DOHH2 (cell line): ENCODE data around the gene OTUD7B.

Experiments used
- H3F3A ChIP-seq: fragments of 200-600 bp; sonication (generic), shearing (Covaris generic); 2 replicates; pipeline ENCODE4 v1.6.0; 2016; ENCODE audit warnings: antibody characterized with exemption, mild to moderate bottlenecking; ENCODE audit not compliant: control insufficient read depth, insufficient read depth
- H3K27ac ChIP-seq: fragments of 200-600 bp; sonication (generic); 2 replicates; pipeline ENCODE4 v1.5.1; 2014; ENCODE audit warnings: low read depth, mild to moderate bottlenecking, low read length, moderate library complexity
- H3K27me3 ChIP-seq: fragments of 200-600 bp; sonication (generic); 2 replicates; pipeline ENCODE4 v1.6.1; 2014; ENCODE audit warnings: mild to moderate bottlenecking, low read length, mixed read lengths; ENCODE audit not compliant: control insufficient read depth
- H3K36me3 ChIP-seq: fragments of 200-600 bp; sonication (generic); 2 replicates; pipeline ENCODE4 v1.6.1; 2014; ENCODE audit warnings: mild to moderate bottlenecking, low read length, moderate library complexity, mixed read lengths; ENCODE audit not compliant: control insufficient read depth
- H3K4me1 ChIP-seq: fragments of 200-600 bp; sonication (generic); 2 replicates; pipeline ENCODE4 v1.6.1; 2014; ENCODE audit warnings: mild to moderate bottlenecking, low read length, mixed read lengths; ENCODE audit not compliant: control insufficient read depth
- H3K4me2 ChIP-seq: fragments of 200-600 bp; sonication (generic); 2 replicates; pipeline ENCODE4 v1.6.0; 2014; ENCODE audit warnings: mild to moderate bottlenecking, low read length, moderate library complexity
- H3K4me3 ChIP-seq: fragments of 200-600 bp; sonication (generic); 2 replicates; pipeline ENCODE4 v1.5.1; 2014; ENCODE audit warnings: mild to moderate bottlenecking, low read length, mixed read lengths
- H3K79me2 ChIP-seq: fragments of 200-600 bp; sonication (generic); 2 replicates; pipeline ENCODE4 v1.6.1; 2014; ENCODE audit warnings: mild to moderate bottlenecking, low read length, mixed read lengths; ENCODE audit not compliant: control insufficient read depth
- H3K9me2 ChIP-seq: fragments of 200-600 bp; sonication (generic); replicated peaks from 2 replicates; pipeline ENCODE4 v1.6.1; 2014; ENCODE audit warnings: mild to moderate bottlenecking, low read length, mixed read lengths; ENCODE audit not compliant: control insufficient read depth
- H3K9me3 ChIP-seq: fragments of 200-600 bp; sonication (generic); 2 replicates; pipeline ENCODE4 v1.6.1; 2014; ENCODE audit warnings: antibody characterized with exemption, low read length, mixed read lengths; ENCODE audit not compliant: control insufficient read depth, insufficient read depth
- H4K20me1 ChIP-seq: fragments of 200-600 bp; sonication (generic); 2 replicates; pipeline ENCODE4 v1.6.0; 2014; ENCODE audit warnings: low read depth, mild to moderate bottlenecking, antibody characterized with exemption, low read length, moderate library complexity; ENCODE audit not compliant: control insufficient read depth, insufficient read depth
- EZH2phosphoT487 ChIP-seq: fragments of 200-600 bp; sonication (generic); IDR thresholded peaks from 2 replicates; pipeline ENCODE4 v1.6.1; 2017; ENCODE audit warnings: borderline replicate concordance, mild to moderate bottlenecking, antibody characterized with exemption, low read length, moderate library complexity, mixed read lengths
- TF ChIP-seq, protein P1 (sequence below): fragments of 200-600 bp; sonication (generic); IDR thresholded peaks from one replicate; pipeline ENCODE4 v1.5.1; 2014; ENCODE audit warnings: antibody characterized with exemption, mild to moderate bottlenecking, low read depth, low read length; ENCODE audit not compliant: poor library complexity, severe bottlenecking

Gene OTUD7B

DNA sequence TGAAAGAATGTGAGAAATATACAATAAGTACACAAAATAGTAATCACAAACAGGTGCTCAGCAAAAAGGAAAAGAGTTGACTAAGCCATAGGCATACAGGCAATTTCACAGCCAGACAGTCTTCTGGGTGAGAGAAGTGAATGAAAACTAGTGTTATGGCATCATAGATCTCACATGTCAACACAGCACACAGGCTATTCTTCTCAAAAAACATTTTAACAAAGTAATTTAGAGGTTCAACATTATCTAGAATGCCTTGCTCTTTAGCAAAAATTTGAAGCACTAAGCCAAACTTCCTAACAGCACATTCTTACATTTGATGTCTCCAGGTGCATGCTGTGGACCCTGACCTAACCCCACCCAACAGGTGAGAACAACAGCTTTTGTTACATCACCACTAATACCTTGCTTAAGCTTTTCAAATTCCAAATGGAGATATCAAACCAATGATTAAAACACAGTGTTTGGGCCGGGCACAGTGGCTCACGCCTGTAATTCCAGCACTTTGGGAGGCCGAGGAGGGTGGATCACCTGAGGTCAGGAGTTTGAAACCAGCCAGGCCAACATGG, 30.5 kb downstream of the OTUD7B start:
- Histone ChIP-seq H3K9me2 (no peaks in the 10 kb centered on the region), H3K4me1 (no peaks in the 10 kb centered on the region), H3K27me3 (peaks cover 33% of the 10 kb centered on the region), H3F3A (no peaks in the 10 kb centered on the region), H3K79me2 (no peaks in the 10 kb centered on the region), H3K4me3 (no peak overlapping the region), H3K9me3 (no peaks in the 10 kb centered on the region), H3K4me2 (no peak overlapping the region), H3K36me3 (no peaks in the 10 kb centered on the region), H4K20me1 (no peaks in the 10 kb centered on the region; the same call in 1 of the 2 replicates), H3K27ac (no peak overlapping the region)
- no peak for TF ChIP-seq EZH2phosphoT487
- TF ChIP-seq, protein P1, sequence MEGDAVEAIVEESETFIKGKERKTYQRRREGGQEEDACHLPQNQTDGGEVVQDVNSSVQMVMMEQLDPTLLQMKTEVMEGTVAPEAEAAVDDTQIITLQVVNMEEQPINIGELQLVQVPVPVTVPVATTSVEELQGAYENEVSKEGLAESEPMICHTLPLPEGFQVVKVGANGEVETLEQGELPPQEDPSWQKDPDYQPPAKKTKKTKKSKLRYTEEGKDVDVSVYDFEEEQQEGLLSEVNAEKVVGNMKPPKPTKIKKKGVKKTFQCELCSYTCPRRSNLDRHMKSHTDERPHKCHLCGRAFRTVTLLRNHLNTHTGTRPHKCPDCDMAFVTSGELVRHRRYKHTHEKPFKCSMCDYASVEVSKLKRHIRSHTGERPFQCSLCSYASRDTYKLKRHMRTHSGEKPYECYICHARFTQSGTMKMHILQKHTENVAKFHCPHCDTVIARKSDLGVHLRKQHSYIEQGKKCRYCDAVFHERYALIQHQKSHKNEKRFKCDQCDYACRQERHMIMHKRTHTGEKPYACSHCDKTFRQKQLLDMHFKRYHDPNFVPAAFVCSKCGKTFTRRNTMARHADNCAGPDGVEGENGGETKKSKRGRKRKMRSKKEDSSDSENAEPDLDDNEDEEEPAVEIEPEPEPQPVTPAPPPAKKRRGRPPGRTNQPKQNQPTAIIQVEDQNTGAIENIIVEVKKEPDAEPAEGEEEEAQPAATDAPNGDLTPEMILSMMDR, result no peak

DNA sequence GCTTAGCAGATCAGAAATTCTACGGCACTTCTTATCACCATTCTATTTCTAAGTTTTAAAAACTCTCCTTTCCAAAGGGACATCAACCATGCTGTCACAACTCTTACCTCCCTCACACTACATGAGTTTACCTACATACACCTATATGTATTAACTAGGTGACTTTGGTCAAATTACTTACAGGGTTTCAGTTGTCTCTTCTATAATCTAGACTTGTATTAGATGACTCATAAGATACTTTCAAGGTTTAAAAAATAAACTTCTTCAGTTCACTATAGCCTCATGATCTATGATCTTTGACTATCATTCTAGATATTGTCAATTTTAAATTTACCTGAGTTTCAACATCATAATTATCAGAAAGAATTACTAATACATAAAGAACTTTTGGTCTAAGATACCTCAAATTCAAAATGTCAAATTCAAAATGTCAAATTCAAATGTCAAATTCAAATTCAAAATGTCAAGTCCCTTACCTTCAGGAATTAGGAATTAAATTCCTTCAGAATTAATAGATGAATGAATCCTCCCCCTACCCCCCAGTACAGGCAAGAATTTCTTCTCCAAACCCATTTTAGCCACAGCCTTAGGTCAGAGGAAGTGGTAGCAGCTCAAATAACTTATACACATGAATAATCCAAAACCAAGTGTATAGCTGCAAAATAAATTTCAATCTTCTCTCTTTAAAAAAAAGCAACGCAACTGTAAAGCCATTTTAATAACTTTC, 31.1 kb downstream of the OTUD7B start:
- Histone ChIP-seq H3K9me2 (no peaks in the 10 kb centered on the region), H3K27me3 (peaks cover 27% of the 10 kb centered on the region), H3K36me3 (no peaks in the 10 kb centered on the region), H3K4me3 (no peak overlapping the region), H3F3A (no peaks in the 10 kb centered on the region), H3K4me1 (no peaks in the 10 kb centered on the region), H3K79me2 (no peaks in the 10 kb centered on the region), H4K20me1 (no peaks in the 10 kb centered on the region; the same call in 1 of the 2 replicates), H3K27ac (no peak overlapping the region), H3K9me3 (no peaks in the 10 kb centered on the region), H3K4me2 (no peak overlapping the region)
- TF ChIP-seq, protein P1, result no peak
- no peak for TF ChIP-seq EZH2phosphoT487

DNA sequence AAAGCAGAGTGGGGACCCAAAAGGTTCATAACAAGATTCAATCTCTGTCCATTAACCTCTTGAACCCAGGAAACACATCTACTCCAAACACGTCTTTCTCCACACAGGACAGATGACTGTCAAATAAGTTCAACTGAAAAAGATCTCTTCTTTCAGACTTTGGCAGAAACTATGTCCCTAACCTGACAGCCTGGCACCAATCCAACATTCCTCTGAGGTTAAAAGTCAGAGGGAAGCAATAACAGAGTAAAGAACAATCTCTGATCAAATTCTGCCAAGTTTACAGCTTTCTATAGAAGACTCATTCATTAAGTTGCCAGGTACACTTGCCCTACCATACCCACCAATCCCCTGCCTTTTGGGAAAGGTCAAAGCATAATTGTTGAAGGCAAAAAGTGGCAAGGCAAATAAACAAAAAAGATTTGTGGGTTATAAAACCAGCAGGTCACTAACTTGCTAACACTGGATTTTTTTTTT, 31.9 kb downstream of the OTUD7B start:
- no peaks in the 10 kb centered on the region; the same call in 1 of the 2 replicates for H4K20me1 ChIP-seq
- H3K4me1 ChIP-seq, result no peaks in the 10 kb centered on the region
- H3F3A ChIP-seq, result no peaks in the 10 kb centered on the region
- no peaks in the 10 kb centered on the region for H3K9me2 ChIP-seq
- TF ChIP-seq, protein P1, result no peak
- no peak for TF ChIP-seq EZH2phosphoT487
- H3K36me3 ChIP-seq, result no peaks in the 10 kb centered on the region
- H3K4me2 ChIP-seq, result no peak overlapping the region
- no peaks in the 10 kb centered on the region for H3K79me2 ChIP-seq
- H3K4me3 ChIP-seq, result no peak overlapping the region
- no peak overlapping the region for H3K27ac ChIP-seq
- H3K27me3 ChIP-seq, result peaks cover 19% of the 10 kb centered on the region
- no peaks in the 10 kb centered on the region for H3K9me3 ChIP-seq
